ENCODE data around the gene RAMAC. TPM values are rescaled to one million over a fixed set of nuclear protein-coding genes. Genes with fewer than 3 reads are reported as not detected.
"Not testable (repeated sequence)": the region's sequence is repeated elsewhere in the genome, so short reads cannot be mapped to it uniquely, and the experiment has no call there.

Gene RAMAC
- total RNA-seq, result 26.1 and 35.0 TPM in 2 replicates

DNA sequence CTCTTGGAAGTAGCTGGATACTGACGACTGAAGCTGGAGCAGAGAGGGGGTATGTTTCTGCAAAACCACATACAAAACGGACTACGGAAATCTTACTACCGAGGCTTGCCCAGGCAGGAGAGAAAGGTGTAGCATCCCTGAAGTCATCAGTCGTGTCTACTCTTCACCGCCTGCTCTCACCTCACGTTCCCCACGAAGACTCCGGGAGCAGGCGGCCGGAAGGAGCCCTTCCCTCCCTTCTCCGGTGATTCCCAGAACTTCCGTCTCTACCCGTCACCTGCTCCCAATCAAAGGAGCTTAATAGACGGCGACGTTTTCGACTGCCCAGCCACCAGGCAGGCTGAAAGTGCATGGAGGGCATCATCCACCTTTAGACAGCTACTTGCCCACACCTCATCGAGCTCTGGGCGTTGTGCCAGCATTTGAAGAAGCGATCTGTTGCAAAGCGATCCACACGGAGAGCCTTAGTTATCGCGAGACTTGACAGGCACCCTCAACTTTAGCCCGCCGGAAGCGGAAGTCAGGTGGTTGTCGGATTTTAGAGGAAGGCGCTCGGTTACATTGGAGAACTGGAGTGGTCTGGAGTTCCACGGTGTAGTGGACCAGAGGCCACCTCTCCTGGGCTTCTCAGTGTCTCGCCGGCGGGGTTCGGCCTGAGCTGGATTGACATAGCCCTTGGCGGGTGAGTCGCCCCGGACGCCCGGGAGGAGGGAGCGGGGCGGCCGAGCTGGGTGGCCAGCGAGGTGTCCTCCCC, at the start of gene RAMAC:
RAMAC (plus strand) TSS at position 523 of the 754 bp plus-strand sequence. CDS start 2,809 bp downstream, outside the sequence.
- DNase-seq (ENCODE audit: low read depth), result peak; percentile 94
- H3K4me3 ChIP-seq (ENCODE audit: low read depth, low read length), result peak within 1 kb of the TSS; percentile 64
- TF ChIP-seq, protein P1, sequence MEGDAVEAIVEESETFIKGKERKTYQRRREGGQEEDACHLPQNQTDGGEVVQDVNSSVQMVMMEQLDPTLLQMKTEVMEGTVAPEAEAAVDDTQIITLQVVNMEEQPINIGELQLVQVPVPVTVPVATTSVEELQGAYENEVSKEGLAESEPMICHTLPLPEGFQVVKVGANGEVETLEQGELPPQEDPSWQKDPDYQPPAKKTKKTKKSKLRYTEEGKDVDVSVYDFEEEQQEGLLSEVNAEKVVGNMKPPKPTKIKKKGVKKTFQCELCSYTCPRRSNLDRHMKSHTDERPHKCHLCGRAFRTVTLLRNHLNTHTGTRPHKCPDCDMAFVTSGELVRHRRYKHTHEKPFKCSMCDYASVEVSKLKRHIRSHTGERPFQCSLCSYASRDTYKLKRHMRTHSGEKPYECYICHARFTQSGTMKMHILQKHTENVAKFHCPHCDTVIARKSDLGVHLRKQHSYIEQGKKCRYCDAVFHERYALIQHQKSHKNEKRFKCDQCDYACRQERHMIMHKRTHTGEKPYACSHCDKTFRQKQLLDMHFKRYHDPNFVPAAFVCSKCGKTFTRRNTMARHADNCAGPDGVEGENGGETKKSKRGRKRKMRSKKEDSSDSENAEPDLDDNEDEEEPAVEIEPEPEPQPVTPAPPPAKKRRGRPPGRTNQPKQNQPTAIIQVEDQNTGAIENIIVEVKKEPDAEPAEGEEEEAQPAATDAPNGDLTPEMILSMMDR (IDR thresholded peaks at IDR 0.05; ENCODE audit: insufficient read depth, low read depth, low read length), result no peak

GRCh38 chr15:82936966-82937711, 48.9 kb upstream of the RAMAC start:
- TF ChIP-seq, protein P1 (IDR thresholded peaks at IDR 0.05; ENCODE audit: insufficient read depth, low read depth, low read length), result no peak
- H3K4me3 ChIP-seq (ENCODE audit: low read depth, low read length), result no peak overlapping the region
- DNase-seq (ENCODE audit: low read depth), result no peak

GRCh38 chr15:82937712-82938058, 48.3 kb upstream of the RAMAC start:
- TF ChIP-seq, protein P1 (IDR thresholded peaks at IDR 0.05; ENCODE audit: insufficient read depth, low read depth, low read length), result no peak
- no peak overlapping the region for H3K4me3 ChIP-seq (ENCODE audit: low read depth, low read length)
- DNase-seq (ENCODE audit: low read depth), result no peak

DNA sequence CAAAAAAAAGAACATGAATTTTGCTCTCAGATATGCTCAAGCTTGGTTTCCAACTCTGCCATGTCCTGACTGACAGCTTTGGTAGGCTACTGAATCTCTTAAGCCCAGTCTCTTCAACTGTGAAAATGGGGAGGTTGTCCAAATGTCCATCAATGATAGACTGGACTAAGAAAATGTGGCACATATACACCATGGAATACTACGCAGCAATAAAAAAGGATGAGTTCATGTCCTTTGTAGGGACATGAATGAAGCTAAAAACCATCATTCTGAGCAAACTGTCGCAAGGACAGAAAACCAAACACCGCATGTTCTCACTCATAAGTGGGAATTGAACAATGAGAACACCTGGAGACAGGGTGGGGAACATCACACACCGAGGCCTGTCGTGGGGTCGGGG, 46.3 kb upstream of the RAMAC start:
- not testable (repeated sequence) for H3K4me3 ChIP-seq (ENCODE audit: low read depth, low read length); DNase-seq (ENCODE audit: low read depth)

GRCh38 chr15:82942691-82943090, 43.3 kb upstream of the RAMAC start:
- TF ChIP-seq, protein P1 (IDR thresholded peaks at IDR 0.05; ENCODE audit: insufficient read depth, low read depth, low read length), result no peak
- DNase-seq (ENCODE audit: low read depth), result no peak
- H3K4me3 ChIP-seq (ENCODE audit: low read depth, low read length), result no peak overlapping the region

DNA sequence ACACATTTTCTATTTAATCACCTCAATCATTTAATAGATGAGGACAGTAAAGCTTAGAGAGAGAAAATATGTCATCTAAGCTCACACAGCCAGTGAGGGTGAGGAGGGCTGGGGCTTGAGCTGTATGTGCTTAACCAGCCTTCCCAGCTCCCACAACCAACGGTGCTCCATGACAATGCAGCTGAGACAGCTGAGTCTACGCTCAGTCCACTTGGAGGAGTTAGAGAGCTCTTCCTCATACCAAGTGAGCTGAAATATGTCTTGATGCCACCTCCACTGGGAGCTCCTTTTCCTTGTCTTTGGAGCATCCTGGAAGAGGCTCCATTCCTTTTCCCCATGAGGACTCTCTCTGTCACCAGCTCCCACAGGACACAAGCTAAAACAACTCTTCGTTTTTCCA, 42.8 kb upstream of the RAMAC start:
- TF ChIP-seq, protein P1 (IDR thresholded peaks at IDR 0.05; ENCODE audit: insufficient read depth, low read depth, low read length), result no peak
- no peak for DNase-seq (ENCODE audit: low read depth)
- no peak overlapping the region for H3K4me3 ChIP-seq (ENCODE audit: low read depth, low read length)

- DNase-seq (ENCODE audit: low read depth), result no peak
- no peak overlapping the region for H3K4me3 ChIP-seq (ENCODE audit: low read depth, low read length)
- TF ChIP-seq, protein P1 (IDR thresholded peaks at IDR 0.05; ENCODE audit: insufficient read depth, low read depth, low read length), result no peak
These were observed 42.0 kb upstream of the RAMAC start for GRCh38 chr15:82944056-82944455.

Data from fibroblast of villous mesenchyme (primary cell).